Epithelial cell of esophagus (primary cell): ENCODE results near the gene VPS8.
"Not testable (repeated sequence)": the region's sequence is repeated elsewhere in the genome, so short reads cannot be mapped to it uniquely, and the experiment has no call there.

Experiments used
- DNase-seq: peaks from one replicate; pipeline ENCODE4 v3.0.0; 2010; ENCODE audit warnings: low read depth
- H3K4me3 ChIP-seq: 2 replicates; pipeline ENCODE4 v1.5.1; 2011; ENCODE audit warnings: mild to moderate bottlenecking, low read length, control low read depth
- CTCF ChIP-seq: IDR thresholded peaks from 2 replicates; pipeline ENCODE4 v1.5.1; 2011; ENCODE audit warnings: low read depth, mild to moderate bottlenecking, low read length, control low read depth, inconsistent platforms; ENCODE audit not compliant: insufficient read depth; ENCODE audit errors: missing control alignments

The VPS8 gene

DNA sequence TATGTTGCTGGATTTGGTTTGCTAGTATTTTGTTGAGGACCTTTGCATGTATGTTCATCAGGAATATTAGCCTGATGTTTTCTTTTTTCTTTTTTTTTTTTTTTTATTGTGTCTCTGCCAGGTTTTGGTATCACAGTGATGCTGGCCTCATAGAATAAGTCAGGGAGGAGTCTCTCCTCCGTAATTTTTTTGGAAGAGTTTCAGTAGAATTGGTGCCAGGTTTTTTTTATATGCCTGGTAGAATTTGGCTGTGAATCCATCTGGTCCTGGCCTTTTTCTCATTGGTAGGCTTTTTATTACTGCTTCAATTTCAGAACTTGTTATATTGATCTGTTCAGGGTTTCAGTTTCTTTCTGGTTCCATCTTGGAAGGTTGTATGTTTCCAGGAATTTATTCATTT, 165.8 kb downstream of the VPS8 start:
- no peak overlapping the region for H3K4me3 ChIP-seq
- DNase-seq, result no peak
- TF ChIP-seq CTCF, result no peak

GRCh38 chr3:184981071-184981470, 169.1 kb downstream of the VPS8 start:
- no peak for TF ChIP-seq CTCF
- H3K4me3 ChIP-seq, result no peak overlapping the region
- no peak for DNase-seq

DNA sequence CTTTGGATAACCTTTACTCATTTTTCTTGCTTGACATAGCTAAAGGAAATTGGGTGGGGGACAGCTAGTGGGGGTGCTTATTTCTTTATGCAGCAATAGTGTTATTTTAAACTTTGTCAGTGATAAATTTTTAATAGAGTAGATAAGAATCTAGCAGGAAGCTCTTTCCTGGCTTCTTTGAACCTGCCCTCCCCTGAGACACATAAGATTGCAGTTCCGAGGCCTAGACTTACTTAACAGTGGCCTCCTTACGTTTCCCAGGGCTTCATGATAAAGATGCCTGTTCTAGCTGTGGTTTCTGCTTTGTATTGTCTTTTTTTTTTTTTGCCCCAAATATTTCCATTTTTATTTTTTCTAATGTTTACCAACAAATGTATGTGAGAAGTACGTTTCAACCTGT, 170.1 kb downstream of the VPS8 start:
- no peak for TF ChIP-seq CTCF
- H3K4me3 ChIP-seq, result no peak overlapping the region
- DNase-seq, result no peak

DNA sequence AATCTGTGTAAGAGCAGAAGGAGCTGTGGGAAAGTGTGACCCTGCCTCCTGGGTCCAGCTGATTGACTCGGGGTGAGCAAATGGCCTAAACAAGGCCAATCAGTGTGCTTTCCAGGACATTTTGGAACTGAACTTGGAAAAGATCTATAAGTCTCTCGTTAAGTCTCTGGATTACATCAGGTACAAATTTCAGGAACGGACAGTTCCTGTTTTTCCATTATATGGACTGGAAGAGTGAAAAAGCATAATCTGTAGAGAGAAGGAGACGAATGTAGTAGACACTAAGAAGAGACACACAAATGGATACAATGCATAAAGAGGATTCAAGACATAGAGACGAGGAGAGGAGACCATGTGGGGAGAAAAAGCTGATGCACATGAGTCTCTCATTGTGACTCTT, 173.6 kb downstream of the VPS8 start:
- DNase-seq, result no peak
- TF ChIP-seq CTCF, result no peak
- H3K4me3 ChIP-seq, result no peak overlapping the region

DNA sequence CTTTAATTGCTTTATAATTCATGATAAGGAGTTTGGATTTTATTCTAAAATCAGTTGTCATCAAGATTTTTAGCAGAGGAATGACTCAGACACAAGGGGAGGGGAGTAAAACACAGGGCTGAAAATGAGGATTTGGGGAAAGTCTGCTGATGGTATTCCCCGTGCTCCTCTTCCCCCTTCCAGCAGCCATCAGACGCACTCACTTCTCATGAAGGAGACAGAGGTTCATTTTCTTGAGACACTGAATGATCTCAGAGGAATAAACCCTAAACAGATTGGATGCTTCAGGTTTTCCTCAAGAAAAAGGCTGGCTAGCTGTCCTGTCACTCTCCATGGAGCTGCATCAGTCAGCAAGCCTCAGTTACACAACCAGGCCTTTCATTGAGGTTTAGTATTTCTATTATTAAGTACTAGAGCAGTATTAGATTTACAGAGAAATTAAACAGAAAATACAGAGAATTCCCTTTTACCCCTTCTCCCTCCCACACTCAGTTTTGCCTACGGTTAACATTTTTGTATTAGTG, 174.5 kb downstream of the VPS8 start:
- no peak for DNase-seq
- H3K4me3 ChIP-seq, result no peak overlapping the region
- TF ChIP-seq CTCF, result no peak

DNA sequence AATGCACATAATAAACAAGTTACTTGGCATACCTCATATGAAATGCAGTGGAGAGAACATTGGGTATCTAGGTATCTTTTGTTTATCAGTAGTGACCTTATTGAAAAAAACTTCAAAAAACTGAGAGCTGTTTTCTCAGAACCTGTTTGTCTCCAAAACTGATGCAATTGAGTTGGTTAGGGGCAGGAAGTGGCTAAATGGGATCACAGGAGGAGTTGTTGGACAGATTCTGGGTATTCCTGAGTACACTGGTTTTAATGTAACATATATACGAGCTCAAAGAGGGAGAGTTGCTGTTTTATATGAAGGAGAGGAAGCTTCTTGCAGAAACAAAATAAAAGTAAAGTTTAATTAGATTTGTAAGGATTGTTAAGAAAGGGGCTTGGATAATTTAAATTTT, 181.4 kb downstream of the VPS8 start:
- DNase-seq, result no peak
- TF ChIP-seq CTCF, result no peak
- no peak overlapping the region for H3K4me3 ChIP-seq

DNA sequence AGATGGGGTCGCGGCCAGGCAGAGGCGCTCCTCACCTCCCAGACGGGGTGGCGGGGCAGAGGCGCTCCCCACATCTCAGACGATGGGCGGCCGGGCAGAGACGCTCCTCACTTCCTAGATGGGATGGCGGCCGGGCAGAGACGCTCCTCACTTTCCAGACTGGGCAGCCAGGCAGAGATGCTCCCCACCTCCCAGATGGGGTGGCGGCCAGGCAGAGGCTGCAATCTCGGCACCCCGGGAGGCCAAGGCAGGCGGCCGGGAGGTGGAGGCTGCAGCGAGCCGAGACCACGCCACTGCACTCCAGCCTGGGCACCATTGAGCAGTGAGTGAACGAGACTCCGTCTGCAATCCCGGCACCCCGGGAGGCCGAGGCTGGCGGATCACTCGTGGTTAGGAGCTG, 191.9 kb downstream of the VPS8 start:
- not testable (repeated sequence) for DNase-seq, H3K4me3 ChIP-seq
